H1 (cell line): ENCODE measurements around the gene MORN4.

Source experiments
- POLR2A ChIP-seq, 2 experiments: IDR thresholded peaks; 1 replicate in 1 of 2; 2 replicates in 1 of 2; pipeline ENCODE4 v1.6.1; 2011; ENCODE audit warnings: low read depth in 2 of 2, low read length in 2 of 2, mild to moderate bottlenecking in 2 of 2; ENCODE audit errors: control extremely low read depth in 1 of 2
- POU5F1 ChIP-seq: IDR thresholded peaks from 2 replicates; pipeline ENCODE4 v1.6.1; 2011; ENCODE audit warnings: low read depth, mild to moderate bottlenecking, low read length, moderate library complexity
- YY1 ChIP-seq: IDR thresholded peaks from 2 replicates; pipeline ENCODE4 v1.6.1; 2011; ENCODE audit warnings: low read depth, mild to moderate bottlenecking, low read length
- TF ChIP-seq, protein P1 (sequence below): IDR thresholded peaks from 2 replicates; pipeline ENCODE4 v1.6.1; 2012; ENCODE audit warnings: inconsistent platforms

DNA sequence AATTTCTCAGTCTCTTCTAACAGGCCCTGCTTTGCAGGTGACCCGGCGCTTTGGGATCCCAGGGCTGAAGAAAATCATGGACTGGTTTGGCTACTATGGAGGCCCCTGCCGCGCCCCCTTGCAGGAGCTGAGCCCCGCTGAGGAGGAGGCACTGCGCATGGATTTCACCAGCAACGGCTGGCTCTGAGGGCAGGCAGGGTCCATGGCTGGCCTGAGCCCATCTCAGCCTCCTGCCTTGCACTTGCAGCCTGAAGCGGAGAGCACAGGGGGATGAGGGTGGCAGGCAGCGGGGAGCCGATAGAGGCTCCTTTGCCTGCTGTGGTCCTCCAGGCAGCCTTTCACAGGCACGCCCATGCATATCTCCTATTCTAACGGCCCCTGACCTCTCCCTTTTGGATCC is 21.8 kb downstream of the MORN4 start:
- TF ChIP-seq YY1, result no peak
- no peak for TF ChIP-seq POLR2A (IDR thresholded peaks at IDR 0.05; ENCODE audit: control extremely low read depth in 1 of 2, low read depth in 2 of 2, low read length in 2 of 2)
- TF ChIP-seq, protein P1, sequence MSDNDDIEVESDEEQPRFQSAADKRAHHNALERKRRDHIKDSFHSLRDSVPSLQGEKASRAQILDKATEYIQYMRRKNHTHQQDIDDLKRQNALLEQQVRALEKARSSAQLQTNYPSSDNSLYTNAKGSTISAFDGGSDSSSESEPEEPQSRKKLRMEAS, result no peak
- no peak for TF ChIP-seq POU5F1
